ENCODE results near the gene SLC26A4. TPM values are rescaled to one million over a fixed set of nuclear protein-coding genes. Genes with fewer than 3 reads are reported as not detected.

SLC26A4 gene
- total and polyA plus RNA-seq, 9 of the 15 experiments (the other 6 are each of a cell fraction or from before 2014, with no cell fraction given), result 0.09 to 1.2 (median 0.33) TPM

DNA sequence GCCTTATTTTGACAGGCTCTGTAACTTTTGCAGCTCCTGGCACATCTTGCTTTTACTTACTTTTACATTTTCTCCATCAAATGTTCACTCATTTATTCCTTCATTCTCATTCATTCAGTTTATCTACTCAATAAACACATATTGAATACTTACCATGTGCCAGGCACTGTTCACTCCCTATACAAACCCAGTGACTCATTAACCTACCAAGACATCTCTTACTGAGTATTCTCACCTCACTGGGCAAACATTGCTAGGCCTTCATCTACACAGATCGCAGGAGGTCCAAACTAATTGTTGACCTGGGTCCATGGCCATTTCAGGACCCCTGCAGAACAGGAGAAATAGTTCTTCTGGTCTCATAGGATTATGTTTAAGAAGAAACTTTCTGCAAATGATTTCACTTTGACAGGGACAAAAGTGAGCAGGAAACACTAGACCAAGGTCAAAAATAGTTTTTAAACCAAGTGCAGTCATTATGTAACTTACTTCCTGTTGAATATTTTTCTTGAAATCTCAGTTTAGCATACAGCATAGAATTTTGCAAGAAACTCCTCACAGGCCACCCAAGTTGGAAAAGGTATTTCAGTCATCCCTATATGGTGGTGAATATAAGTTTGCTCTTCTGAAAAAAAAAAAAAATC lies 17.6 kb downstream of the SLC26A4 start (continued):
- TF ChIP-seq, protein P1, sequence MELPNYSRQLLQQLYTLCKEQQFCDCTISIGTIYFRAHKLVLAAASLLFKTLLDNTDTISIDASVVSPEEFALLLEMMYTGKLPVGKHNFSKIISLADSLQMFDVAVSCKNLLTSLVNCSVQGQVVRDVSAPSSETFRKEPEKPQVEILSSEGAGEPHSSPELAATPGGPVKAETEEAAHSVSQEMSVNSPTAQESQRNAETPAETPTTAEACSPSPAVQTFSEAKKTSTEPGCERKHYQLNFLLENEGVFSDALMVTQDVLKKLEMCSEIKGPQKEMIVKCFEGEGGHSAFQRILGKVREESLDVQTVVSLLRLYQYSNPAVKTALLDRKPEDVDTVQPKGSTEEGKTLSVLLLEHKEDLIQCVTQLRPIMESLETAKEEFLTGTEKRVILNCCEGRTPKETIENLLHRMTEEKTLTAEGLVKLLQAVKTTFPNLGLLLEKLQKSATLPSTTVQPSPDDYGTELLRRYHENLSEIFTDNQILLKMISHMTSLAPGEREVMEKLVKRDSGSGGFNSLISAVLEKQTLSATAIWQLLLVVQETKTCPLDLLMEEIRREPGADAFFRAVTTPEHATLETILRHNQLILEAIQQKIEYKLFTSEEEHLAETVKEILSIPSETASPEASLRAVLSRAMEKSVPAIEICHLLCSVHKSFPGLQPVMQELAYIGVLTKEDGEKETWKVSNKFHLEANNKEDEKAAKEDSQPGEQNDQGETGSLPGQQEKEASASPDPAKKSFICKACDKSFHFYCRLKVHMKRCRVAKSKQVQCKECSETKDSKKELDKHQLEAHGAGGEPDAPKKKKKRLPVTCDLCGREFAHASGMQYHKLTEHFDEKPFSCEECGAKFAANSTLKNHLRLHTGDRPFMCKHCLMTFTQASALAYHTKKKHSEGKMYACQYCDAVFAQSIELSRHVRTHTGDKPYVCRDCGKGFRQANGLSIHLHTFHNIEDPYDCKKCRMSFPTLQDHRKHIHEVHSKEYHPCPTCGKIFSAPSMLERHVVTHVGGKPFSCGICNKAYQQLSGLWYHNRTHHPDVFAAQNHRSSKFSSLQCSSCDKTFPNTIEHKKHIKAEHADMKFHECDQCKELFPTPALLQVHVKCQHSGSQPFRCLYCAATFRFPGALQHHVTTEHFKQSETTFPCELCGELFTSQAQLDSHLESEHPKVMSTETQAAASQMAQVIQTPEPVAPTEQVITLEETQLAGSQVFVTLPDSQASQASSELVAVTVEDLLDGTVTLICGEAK (IDR thresholded peaks at IDR 0.05), result no peak
- TF ChIP-seq, protein P1 (CRISPR knock-in tag; IDR thresholded peaks at IDR 0.05), result no peak
- TF ChIP-seq MCM3 (IDR thresholded peaks at IDR 0.05), result no peak
